Esophagus squamous epithelium (tissue), 5 donors: ENCODE results near the gene SHOX. TPM values are rescaled to one million over a fixed set of nuclear protein-coding genes. Genes with fewer than 3 reads are reported as not detected.
"Not testable (repeated sequence)": the region's sequence is repeated elsewhere in the genome, so short reads cannot be mapped to it uniquely, and the experiment has no call there.

Experiments used
- DNase-seq: peaks from one replicate; lab custom pipeline; 2025; lab: John Stamatoyannopoulos, UW
- H3K27ac ChIP-seq, 4 donors: fragments of 200-600 bp; sonication (generic); one replicate each; pipeline ENCODE4 v1.5.1; 2016 to 2019; ENCODE audit warnings: mild to moderate bottlenecking in 1 of 4
- H3K27me3 ChIP-seq, 4 donors: fragments of 200-600 bp; sonication (generic); 1 replicate in 3 of 4; 2 replicates in 1 of 4; pipeline versions ENCODE4 v1.5.1 to v1.6.0; 2017 to 2021; ENCODE audit warnings: antibody characterized with exemption in 1 of 4
- H3K36me3 ChIP-seq, 3 donors: fragments of 200-600 bp; sonication (generic); one replicate each; pipeline ENCODE4 v1.5.1; 2016 to 2019
- H3K4me1 ChIP-seq, 3 donors: fragments of 200-600 bp; sonication (generic); one replicate each; pipeline ENCODE4 v1.5.1; 2017 to 2019
- H3K4me3 ChIP-seq, 4 donors: fragments of 200-600 bp; sonication (generic); 1 replicate in 3 of 4; 2 replicates in 1 of 4; pipeline ENCODE4 v1.5.1; 2016 to 2019; ENCODE audit warnings: mild to moderate bottlenecking in 2 of 4, moderate library complexity in 1 of 4
- H3K9me3 ChIP-seq, 3 donors: fragments of 200-600 bp; sonication (generic); one replicate each; pipeline ENCODE4 v1.5.1; 2016 to 2019
- CTCF ChIP-seq, 6 experiments: fragments of 450-650 bp in 4 of 6; fragments of 200-600 bp in 2 of 6; sonication (generic) in 2 of 6; IDR thresholded peaks; one replicate each; pipeline ENCODE4 v1.5.1; 2016 to 2019; ENCODE audit warnings: antibody characterized with exemption in 6 of 6, mild to moderate bottlenecking in 4 of 6, moderate library complexity in 4 of 6
- POLR2A ChIP-seq, 4 donors: fragments of 450-650 bp; IDR thresholded peaks; one replicate each; pipeline ENCODE4 v1.6.1; 2017; ENCODE audit warnings: antibody characterized with exemption in 4 of 4, mild to moderate bottlenecking in 4 of 4, moderate library complexity in 3 of 4
- WGBS, 2 donors: methylation state at CpG; one replicate each; pipeline ENCODE4 v1.1.5; 2018; 5-methylcytosine and 5-hydroxymethylcytosine counted together
- intact Hi-C: fragments of 100-400 bp; cut with DNase I; formaldehyde crosslinking; loops from one replicate; pipeline ENCODE4 v1.15.0; 2022
- total RNA-seq, 4 donors: library from RNA; depleted of rRNA; stranded (reverse); fragments of >200 nt; gene quantifications; one replicate each; pipeline ENCODE4 v1.1.0, GENCODE V29; 2016
- donor health status: DM: yes; HTN: yes; CAD: no.

Gene SHOX
- total RNA-seq, 4 donors from 2014 or later, result 0.19 TPM; not detected in 3

- intact Hi-C loops, result no loop called here
- WGBS, 2 donors, result 75 to 76% methylated on average over 13 of the region's 13 CpGs
Measured at GRCh38 chrX:650811-651210, 20.2 kb downstream of the SHOX start.

GRCh38 chrX:651922-652321 lies 21.3 kb downstream of the SHOX start:
- H3K4me3 ChIP-seq, DNase-seq, H3K36me3 ChIP-seq, H3K9me3 ChIP-seq, intact Hi-C loops, H3K27me3 ChIP-seq, H3K27ac ChIP-seq, H3K4me1 ChIP-seq: not testable (repeated sequence)
- 82 to 92% methylated on average over 23 to 25 of the region's 25 CpGs for WGBS, 2 donors

More at GRCh38 chrX:650811-651210, 20.2 kb downstream of the SHOX start:
- no peaks in the 10 kb centered on the region for H3K9me3 ChIP-seq
- H3K36me3 ChIP-seq, result no peaks in the 10 kb centered on the region
- no peaks in the 10 kb centered on the region for H3K4me1 ChIP-seq
- peaks cover 0 to 2% (median 0%) of the 10 kb centered on the region in 4 donors for H3K27me3 ChIP-seq
- DNase-seq, result no peak
- no peak for TF ChIP-seq CTCF (IDR thresholded peaks at IDR 0.05)
- TF ChIP-seq POLR2A (IDR thresholded peaks at IDR 0.05), result no peak
- H3K4me3 ChIP-seq, result no peak overlapping the region
- H3K27ac ChIP-seq, result no peak overlapping the region

DNA sequence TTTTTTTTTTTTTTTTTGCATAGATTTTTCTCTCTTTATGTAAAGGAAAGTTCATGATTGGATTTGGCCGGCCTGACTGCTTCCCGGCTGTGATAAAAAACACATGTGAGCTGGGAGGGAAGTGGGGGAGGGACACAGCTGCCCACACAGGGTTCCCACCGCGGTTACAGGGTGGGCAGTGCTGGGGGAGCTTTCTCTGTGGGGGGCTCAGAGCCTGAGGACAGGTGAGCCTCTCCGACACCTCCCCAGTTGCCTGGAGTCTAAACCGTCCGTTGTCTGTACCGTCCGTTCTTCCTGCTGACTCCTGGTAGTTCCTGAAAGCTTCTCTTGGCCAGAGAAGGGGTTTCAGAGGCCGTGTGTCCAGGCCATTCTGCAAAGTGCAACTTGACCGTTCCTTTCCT lies 21.8 kb downstream of the SHOX start:
- no peaks in the 10 kb centered on the region for H3K9me3 ChIP-seq
- no peak overlapping the region for H3K27ac ChIP-seq
- H3K4me3 ChIP-seq, result no peak overlapping the region
- no peaks in the 10 kb centered on the region for H3K4me1 ChIP-seq
- TF ChIP-seq CTCF (IDR thresholded peaks at IDR 0.05) (no peak), POLR2A (IDR thresholded peaks at IDR 0.05) (no peak)
- H3K36me3 ChIP-seq, result no peaks in the 10 kb centered on the region
- H3K27me3 ChIP-seq, result no peaks in the 10 kb centered on the region
- whole genome bisulfite sequencing, 2 donors, result 49 to 53% methylated on average over 9 to 11 of the region's 11 CpGs
- intact Hi-C loops, result no loop called here
- no peak for DNase-seq

GRCh38 chrX:653306-653705 lies 22.7 kb downstream of the SHOX start:
- Histone ChIP-seq H3K27ac (no peak overlapping the region), H3K27me3 (no peaks in the 10 kb centered on the region), H3K9me3 (no peaks in the 10 kb centered on the region), H3K36me3 (no peaks in the 10 kb centered on the region), H3K4me3 (no peak overlapping the region), H3K4me1 (no peaks in the 10 kb centered on the region)
- DNase-seq, result no peak
- intact Hi-C loops, result no loop called here
- TF ChIP-seq CTCF (IDR thresholded peaks at IDR 0.05) (no peak), POLR2A (IDR thresholded peaks at IDR 0.05) (no peak)
- WGBS, 2 donors, result 40 to 46% methylated on average over 4 of the region's 4 CpGs

- Histone ChIP-seq H3K4me1 (no peaks in the 10 kb centered on the region), H3K9me3 (no peaks in the 10 kb centered on the region), H3K27me3 (peaks cover 0 to 5% (median 0%) of the 10 kb centered on the region in 4 donors), H3K4me3 (no peak overlapping the region), H3K27ac (no peak overlapping the region), H3K36me3 (no peaks in the 10 kb centered on the region)
- TF ChIP-seq POLR2A (IDR thresholded peaks at IDR 0.05) (no peak), CTCF (IDR thresholded peaks at IDR 0.05) (no peak)
- DNase-seq, result no peak
- intact Hi-C loops, result no loop called here
- WGBS, 2 donors, result 84 to 93% methylated on average over 2 to 10 of the region's 10 CpGs
Measured at GRCh38 chrX:661154-661553, 30.6 kb downstream of the SHOX start.

- H3K27ac ChIP-seq, result no peak overlapping the region
- no peaks in the 10 kb centered on the region for H3K9me3 ChIP-seq
- H3K4me1 ChIP-seq, result no peaks in the 10 kb centered on the region
- 81 to 85% methylated on average over 20 of the region's 20 CpGs for WGBS, 2 donors
- intact Hi-C loops, result no loop called here
- no peak for TF ChIP-seq CTCF (IDR thresholded peaks at IDR 0.05)
- no peak for TF ChIP-seq POLR2A (IDR thresholded peaks at IDR 0.05)
- no peak overlapping the region for H3K4me3 ChIP-seq
- H3K27me3 ChIP-seq, result peaks cover 0 to 5% (median 0%) of the 10 kb centered on the region in 4 donors
- no peak for DNase-seq
- H3K36me3 ChIP-seq, result no peaks in the 10 kb centered on the region
Measured at GRCh38 chrX:662126-662525, 31.5 kb downstream of the SHOX start.
